GM15510 (cell line): ENCODE data around the gene SIGLEC1.

ENCODE experiments used
- POLR2A ChIP-seq: IDR thresholded peaks from 3 replicates; pipeline ENCODE4 v1.6.1; 2011; ENCODE audit warnings: borderline replicate concordance; ENCODE audit not compliant: insufficient read length; ENCODE audit errors: extremely low read depth

The SIGLEC1 gene

GRCh38 chr20:3749689-3750531 is 37.5 kb upstream of the SIGLEC1 start:
- TF ChIP-seq POLR2A, result no peak

DNA sequence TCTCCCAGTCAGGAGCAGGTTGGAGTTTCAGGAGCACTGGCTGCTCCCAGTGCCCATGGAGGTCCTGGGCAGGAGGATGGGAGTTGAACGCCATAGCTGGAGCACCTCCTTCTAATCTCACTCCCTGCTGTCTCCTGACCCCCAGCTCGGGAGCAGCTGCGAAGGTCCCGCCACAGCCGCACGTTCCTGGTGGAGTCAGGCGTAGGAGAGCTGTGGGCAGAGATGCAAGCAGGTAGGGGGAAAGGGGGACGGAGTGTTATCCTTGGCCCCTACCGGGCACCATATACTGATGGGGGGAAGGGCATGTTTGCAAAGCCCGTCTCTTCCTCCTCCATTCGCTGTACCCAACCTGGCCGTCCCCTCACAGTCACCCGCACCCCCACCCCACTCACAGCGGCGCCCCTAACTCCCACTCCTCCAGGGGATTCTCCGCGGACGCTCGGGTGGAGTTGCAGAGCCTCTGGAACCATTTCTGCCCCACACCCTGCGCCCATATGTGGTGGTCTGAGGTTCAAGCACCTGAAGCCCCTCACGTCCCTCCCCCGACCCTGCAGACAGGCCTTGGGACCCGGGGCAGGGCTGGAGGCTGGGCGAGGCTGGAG is 36.8 kb upstream of the SIGLEC1 start:
- TF ChIP-seq POLR2A, result no peak

GRCh38 chr20:3748073-3748472 is 35.7 kb upstream of the SIGLEC1 start:
- no peak for TF ChIP-seq POLR2A

GRCh38 chr20:3747471-3747870 is 35.1 kb upstream of the SIGLEC1 start:
- no peak for TF ChIP-seq POLR2A

DNA sequence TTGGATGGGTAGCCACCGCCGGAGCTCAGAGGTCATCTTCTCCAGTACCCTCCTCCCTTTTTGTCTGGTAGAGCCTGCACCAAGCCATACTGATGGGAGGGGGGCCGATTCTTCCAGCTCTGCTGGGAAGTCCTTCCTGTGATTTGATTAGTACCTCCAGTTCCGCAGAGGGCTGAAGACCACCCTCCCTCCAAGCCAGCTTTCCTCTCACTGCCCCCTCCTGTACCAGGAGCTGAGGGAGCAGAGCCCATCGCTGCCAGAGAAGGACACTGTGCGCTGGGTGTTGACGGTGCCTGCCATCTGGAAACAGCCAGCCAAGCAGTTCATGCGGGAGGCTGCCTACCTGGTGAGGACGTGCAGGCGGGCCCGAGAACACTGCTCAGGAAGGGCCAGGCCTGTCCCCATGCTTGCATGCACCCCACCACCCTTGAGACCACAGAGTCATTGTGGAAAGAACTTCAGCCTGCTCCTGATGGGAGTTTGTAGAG is 33.3 kb upstream of the SIGLEC1 start:
- TF ChIP-seq POLR2A, result no peak

DNA sequence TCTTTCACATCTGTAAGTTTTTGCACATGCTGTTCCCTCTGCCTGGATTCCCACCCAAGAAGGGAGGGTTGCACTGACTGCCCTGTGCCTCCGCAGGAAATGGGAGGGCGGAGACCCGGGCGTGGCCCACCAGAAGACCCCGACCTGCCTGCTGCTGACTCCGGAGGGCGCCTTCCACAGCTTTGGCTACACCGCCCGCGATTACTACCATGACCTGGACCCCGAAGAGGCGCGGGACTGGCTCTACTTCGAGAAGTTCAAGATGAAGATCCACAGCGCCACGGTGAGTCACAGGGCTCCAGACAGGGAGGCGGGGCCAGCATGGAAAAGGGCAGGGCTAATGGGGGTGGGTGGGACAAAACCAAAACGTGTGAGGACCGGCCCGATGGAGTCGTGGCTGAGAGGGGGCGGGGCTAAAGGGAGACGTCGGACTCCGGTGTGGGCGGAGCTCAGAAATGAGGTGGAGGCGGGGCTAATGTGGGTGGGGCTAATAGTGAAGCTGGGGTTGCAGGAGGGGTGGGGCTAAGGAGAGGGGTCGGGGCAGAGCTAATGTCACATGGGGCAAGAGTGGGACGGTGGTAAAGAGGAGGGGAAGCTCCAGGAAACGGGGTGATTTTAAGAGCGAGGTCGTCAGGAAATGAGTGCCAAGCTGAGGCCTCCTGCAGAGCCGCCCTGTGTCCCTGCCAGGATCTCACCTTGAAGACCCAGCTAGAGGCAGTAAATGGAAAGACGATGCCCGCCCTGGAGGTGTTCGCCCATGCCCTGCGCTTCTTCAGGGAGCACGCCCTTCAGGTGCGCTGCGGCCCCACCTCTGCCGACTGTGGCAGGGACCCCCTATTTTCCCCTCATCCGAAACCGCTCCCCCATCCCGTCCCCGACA is 32.6 kb upstream of the SIGLEC1 start:
- TF ChIP-seq POLR2A, result no peak

DNA sequence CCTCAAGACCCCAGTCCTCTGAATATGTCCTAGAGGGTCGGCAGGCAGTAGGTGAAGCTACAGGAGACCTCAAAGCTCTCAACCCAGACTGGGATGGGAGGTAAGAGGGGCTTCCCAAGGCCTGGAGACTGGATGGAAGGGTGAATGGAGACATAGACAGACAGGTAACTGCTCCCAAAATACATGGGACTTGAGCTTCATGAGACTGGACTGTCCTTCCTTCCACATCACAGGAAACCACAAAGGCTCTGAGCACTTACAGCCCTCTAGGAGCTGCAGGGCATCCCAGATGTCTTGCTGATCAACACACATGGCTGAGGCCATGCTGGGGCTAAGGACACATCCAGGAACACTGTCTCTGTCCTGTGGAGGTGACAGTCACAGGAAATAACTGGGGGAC is 31.6 kb upstream of the SIGLEC1 start:
- TF ChIP-seq POLR2A, result no peak

GRCh38 chr20:3743251-3743650 is 30.9 kb upstream of the SIGLEC1 start:
- no peak for TF ChIP-seq POLR2A

DNA sequence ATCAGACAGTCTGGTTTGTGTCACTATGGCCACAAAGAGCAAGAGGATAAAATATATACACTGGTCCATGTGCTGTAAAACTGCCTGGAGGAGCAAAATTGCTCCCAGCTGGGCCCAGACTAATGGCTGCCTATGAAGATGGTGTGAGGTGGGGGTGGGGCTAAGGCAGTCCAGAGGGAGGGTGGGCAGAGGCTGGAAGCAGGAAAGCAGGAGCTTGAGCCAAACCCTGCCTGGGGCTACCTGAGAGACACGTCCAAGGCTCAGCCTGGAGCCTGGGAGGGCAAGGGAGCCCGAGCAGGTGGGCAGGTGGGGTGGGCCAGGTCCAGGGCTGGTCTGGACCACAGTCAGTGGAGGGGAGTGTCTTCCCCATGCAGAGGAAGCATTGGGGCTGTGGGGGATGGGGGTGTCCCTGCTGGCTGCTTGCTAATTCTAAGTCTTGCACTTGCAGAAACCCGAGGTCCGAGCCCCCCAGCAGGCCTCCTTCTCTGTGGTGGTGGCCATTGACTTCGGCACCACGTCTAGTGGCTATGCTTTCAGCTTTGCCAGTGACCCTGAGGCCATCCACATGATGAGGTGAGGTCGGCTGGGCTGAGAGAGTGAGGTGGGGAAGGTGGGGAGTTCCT is 29.5 kb upstream of the SIGLEC1 start:
- no peak for TF ChIP-seq POLR2A

DNA sequence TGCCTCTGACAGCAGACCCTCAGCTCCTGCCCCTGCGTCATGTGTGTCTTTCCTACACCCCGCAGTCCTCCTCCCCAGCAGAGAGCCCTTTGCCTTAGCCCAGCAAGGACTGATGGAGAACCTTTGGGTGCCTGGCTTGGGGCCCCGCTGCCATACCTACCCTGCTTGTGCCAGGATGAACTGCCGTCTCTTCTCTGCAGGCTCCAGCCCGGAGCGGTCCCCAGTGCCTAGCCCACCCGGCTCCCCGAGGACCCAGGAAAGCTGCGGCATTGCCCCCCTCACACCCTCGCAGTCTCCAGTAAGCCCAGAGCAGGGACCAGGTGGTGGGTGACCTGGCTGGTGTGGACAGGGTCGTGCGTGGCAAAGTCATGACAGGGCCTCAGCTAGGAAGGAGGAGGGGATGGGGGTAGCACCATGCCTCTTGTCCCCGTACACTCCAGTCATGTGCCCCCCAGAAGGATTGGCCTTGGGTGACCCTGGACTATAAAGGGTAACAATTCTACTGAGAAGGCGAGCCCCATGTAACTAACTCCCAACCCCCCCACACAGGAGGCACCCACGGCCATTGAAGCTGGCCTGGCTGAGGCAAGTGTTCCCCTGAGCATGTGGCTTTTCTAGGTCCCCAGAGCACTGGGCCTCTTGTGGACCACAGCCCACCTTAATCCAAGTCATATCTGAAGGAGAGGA is 28.4 kb upstream of the SIGLEC1 start:
- no peak for TF ChIP-seq POLR2A

GRCh38 chr20:3739926-3740451 is 27.6 kb upstream of the SIGLEC1 start:
- no peak for TF ChIP-seq POLR2A

DNA sequence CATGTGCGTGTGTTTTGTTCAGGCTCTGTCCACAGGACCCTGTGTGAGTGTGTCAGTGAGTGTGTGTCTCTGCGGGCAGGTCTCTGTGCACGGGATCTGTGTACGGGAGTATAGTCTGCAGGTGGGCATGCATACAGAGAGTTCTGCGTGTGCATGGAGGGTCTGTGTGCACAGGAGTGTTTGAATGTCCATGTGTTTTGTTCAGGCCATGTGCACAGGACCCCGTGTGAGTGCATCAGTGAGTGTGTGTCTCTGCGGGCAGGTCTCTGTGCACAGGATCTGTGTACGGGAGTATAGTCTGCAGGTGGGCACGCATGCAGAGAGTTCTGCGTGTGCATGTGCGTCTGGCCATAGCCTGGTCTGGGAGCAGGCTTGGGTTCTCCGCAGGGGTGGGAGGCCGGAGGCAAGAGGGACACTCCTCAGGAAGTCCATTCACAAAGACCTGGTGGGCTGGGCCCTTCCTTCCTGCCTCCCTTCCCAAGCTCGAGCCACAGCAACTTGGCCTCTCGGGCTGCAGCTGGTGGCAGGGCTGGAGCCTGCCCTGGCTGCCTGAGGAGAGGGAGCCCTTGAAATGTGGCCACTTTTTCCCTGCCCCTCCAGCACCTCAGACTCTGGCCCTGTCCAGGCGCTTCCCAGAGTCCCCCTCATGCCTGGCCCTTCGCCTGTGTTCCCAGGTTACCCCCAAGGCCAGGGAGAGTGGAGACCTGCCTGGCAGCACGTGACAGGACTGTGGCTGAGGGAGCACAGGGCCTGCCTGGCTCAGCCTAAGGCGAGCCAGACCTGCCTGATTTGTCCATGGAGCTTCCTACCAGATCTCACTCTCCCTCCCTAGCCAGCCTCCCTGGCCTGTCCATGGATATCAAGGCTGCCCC is 26.9 kb upstream of the SIGLEC1 start:
- no peak for TF ChIP-seq POLR2A

- TF ChIP-seq POLR2A, result no peak
Measured at GRCh38 chr20:3738111-3739053, 26.0 kb upstream of the SIGLEC1 start.

- no peak for TF ChIP-seq POLR2A
Measured at GRCh38 chr20:3735768-3736167, 23.4 kb upstream of the SIGLEC1 start.
